Activated CD4-positive, alpha-beta memory T cell treated with anti-CD3 and anti-CD28 coated beads for 36 hours (primary cell): ENCODE measurements around the gene HOXA13. TPM values are rescaled to one million over a fixed set of nuclear protein-coding genes. Genes with fewer than 3 reads are reported as not detected.

ENCODE experiments used
- CTCF ChIA-PET: fragments of 350-600 bp; sonication (Branson Sonifier 250); formaldehyde crosslinking; loops from one replicate; lab custom pipeline; 2021; ENCODE audit warnings: antibody characterized with exemption, inconsistent platforms; lab: Charles Lee
- POLR2A ChIA-PET: fragments of 350-600 bp; sonication (Branson Sonifier 250); formaldehyde crosslinking; loops from one replicate; lab custom pipeline; 2021; ENCODE audit warnings: antibody characterized with exemption; lab: Charles Lee
- DNase-seq: peaks from one replicate; pipeline ENCODE4 v3.0.0-alpha.2; 2020
- H3K27ac Mint-ChIP-seq: one replicate; pipeline ENCODE4 v1.8.0; 2021; ENCODE audit warnings: mixed read lengths
- H3K27me3 Mint-ChIP-seq: one replicate; pipeline ENCODE4 v1.8.0; 2021; ENCODE audit warnings: mixed read lengths
- H3K36me3 Mint-ChIP-seq: one replicate; pipeline ENCODE4 v1.8.0; 2021; ENCODE audit warnings: mixed read lengths
- H3K4me1 Mint-ChIP-seq: one replicate; pipeline ENCODE4 v1.8.0; 2021; ENCODE audit warnings: low read depth, mixed read lengths
- H3K4me3 Mint-ChIP-seq: one replicate; pipeline ENCODE4 v1.8.0; 2021; ENCODE audit warnings: mild to moderate bottlenecking, mixed read lengths
- H3K9me3 Mint-ChIP-seq: one replicate; pipeline ENCODE4 v1.8.0; 2021; ENCODE audit warnings: mixed read lengths
- intact Hi-C: fragments of 100-400 bp; cut with micrococcal nuclease; formaldehyde crosslinking; loops from one replicate; pipeline ENCODE4 v1.15.1; 2023
- total RNA-seq, 2 experiments: library from RNA; stranded (reverse); gene quantifications; one replicate each; pipeline ENCODE4 v1.2.3, GENCODE V29; 2021

Gene HOXA13
- total RNA-seq, 2 experiments from 2014 or later = not detected

DNA sequence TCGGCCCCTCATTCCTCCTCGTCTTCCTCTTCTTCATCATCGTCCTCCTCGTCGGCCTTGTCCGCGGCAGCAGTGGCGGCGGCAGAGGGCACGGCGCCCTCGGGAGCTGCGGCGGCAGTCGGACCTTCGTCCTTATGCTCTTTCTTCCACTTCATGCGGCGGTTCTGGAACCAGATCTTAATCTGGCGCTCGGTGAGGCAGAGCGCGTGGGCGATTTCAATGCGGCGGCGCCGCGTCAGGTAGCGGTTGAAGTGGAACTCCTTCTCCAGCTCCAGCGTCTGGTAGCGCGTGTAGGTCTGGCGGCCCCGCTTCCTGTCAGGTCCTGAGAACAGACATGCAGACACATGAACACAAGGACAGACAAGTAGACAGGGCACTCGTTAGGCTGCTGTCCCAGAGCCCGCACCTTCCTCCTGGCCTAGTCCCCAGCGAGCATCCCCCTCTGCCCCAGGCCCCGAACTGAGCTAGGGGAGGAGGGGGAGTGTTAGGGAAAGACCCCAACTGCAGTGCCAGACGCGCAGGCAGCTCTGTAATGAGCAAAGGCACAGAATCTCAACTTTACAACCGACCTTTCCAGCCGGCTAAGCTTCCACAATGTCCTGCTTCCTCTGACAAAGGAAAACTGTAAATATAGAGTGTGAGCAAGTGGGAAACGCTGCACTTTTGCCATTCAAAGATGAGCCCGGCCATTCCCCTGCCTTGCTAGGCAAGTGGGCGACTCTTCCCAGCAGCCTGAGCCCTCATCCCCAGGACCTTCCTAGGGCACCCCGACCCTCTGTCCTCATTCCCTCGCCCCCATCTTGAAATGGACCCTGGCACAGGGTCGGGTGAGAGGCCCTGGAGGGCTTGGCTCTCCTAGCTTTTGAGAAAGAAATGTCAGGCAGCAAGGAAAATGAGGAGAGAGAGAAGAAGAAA, 44.7 kb downstream of the HOXA13 start:
- intact Hi-C loops = loop anchor here (2.0 to 10.0 kb wide), 3 partner anchors 18 to 860 kb away; partner anchors contain the start of genes HOXA11 and SNX10
- Mint-ChIP-seq H3K4me3 (peak overlapping the region; percentile 43), H3K9me3 (no peaks in the 10 kb centered on the region), H3K36me3 (peaks cover 4% of the 10 kb centered on the region), H3K27me3 (peaks cover 90% of the 10 kb centered on the region), H3K27ac (peak overlapping the region; percentile 33), H3K4me1 (peaks cover 53% of the 10 kb centered on the region)
- DNase-seq = peak; percentile 59
- ChIA-PET POLR2A (no interaction called here), CTCF (interaction anchor here (2.0 kb wide), 1 partner anchor 473 kb away, joined by 5 read pairs; no protein-coding TSS in a partner anchor)

GRCh38 chr7:27154369-27154768, 45.5 kb downstream of the HOXA13 start:
- Mint-ChIP-seq H3K4me3 (peak overlapping the region; percentile 6), H3K27ac (no peak overlapping the region), H3K4me1 (peaks cover 53% of the 10 kb centered on the region), H3K9me3 (no peaks in the 10 kb centered on the region), H3K27me3 (peaks cover 89% of the 10 kb centered on the region), H3K36me3 (peaks cover 4% of the 10 kb centered on the region)
- ChIA-PET CTCF (interaction anchor here (2.0 kb wide), 1 partner anchor 472 kb away, joined by 5 read pairs; no protein-coding TSS in a partner anchor), POLR2A (no interaction called here)
- intact Hi-C loops = loop anchor here (2.0 to 10.0 kb wide), 3 partner anchors 18 to 860 kb away; partner anchors contain the start of genes HOXA11 and SNX10
- DNase-seq = no peak

- Mint-ChIP-seq H3K4me1 (peaks cover 50% of the 10 kb centered on the region), H3K9me3 (no peaks in the 10 kb centered on the region), H3K36me3 (peaks cover 4% of the 10 kb centered on the region), H3K27me3 (peaks cover 85% of the 10 kb centered on the region), H3K4me3 (no peak overlapping the region), H3K27ac (no peak overlapping the region)
- ChIA-PET POLR2A (no interaction called here), CTCF (interaction anchor here (0.7 to 2.0 kb wide), 3 partner anchors 26 to 471 kb away, joined by 3 to 5 read pairs (median 4); no protein-coding TSS in a partner anchor)
- intact Hi-C loops = loop anchor here (5.0 to 10.0 kb wide), 2 partner anchors 34 to 859 kb away; partner anchors contain the start of genes HOXA11 and SNX10
- DNase-seq = no peak
Measured at GRCh38 chr7:27153526-27153925, 46.4 kb downstream of the HOXA13 start.

DNA sequence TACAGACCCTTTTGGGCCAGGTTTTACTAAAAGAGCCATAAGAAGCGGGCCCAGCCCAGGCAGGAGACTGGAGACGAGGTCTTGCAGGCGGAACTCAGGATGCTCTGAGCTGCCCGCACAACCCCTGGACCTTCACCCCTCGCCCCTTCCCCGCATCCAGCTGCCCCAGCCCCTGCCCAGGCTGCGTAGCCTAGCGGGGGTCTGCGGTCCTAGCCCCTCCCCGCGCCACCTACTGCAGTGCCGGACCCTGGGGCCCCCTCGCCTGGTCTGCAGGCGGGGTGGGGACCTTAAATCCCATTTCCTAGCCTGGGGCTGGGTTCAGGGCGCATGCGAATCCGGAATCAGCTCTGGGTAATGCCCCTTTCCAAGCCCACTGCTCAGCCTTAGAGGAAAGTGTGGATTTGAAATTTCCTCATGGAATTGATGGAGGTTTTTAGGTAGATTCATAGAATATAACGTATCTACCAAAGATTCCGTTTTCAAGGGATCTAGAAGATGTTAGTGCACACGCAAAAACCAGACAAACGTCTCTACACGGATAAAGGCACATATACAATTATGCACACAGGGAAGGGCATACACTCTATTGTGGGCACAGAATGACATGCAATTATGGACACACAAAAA, 47.0 kb downstream of the HOXA13 start:
- intact Hi-C loops = loop anchor here (5.0 to 10.0 kb wide), 2 partner anchors 34 to 858 kb away; partner anchors contain the start of genes HOXA11 and SNX10
- Mint-ChIP-seq H3K4me3 (no peak overlapping the region), H3K27me3 (peaks cover 85% of the 10 kb centered on the region), H3K9me3 (no peaks in the 10 kb centered on the region), H3K27ac (no peak overlapping the region), H3K4me1 (peaks cover 53% of the 10 kb centered on the region), H3K36me3 (peaks cover 4% of the 10 kb centered on the region)
- DNase-seq = no peak
- CTCF ChIA-PET = interaction anchor here (1.3 to 5.2 kb wide), 2 partner anchors 11 to 43 kb away, joined by 4 to 72 read pairs; partner anchors contain the start of gene HOXA9
- POLR2A ChIA-PET = no interaction called here

GRCh38 chr7:27151931-27152815, 47.7 kb downstream of the HOXA13 start, which contains the start of gene HOXA3:
Gene HOXA3, minus strand, starts transcription at chr7:27152583. Its CDS starts 41,943 bp downstream, at chr7:27110640.
- Mint-ChIP-seq H3K9me3 (no peaks in the 10 kb centered on the region), H3K36me3 (peaks cover 2% of the 10 kb centered on the region), H3K27me3 (peaks cover 83% of the 10 kb centered on the region), H3K4me3 (peak within 1 kb of the TSS; percentile 52), H3K27ac (no peak within 1 kb of the TSS), H3K4me1 (peaks cover 48% of the 10 kb centered on the region)
- DNase-seq = no peak
- CTCF ChIA-PET = interaction anchor here (1.3 to 5.2 kb wide), 3 partner anchors 11 to 622 kb away, joined by 3 to 72 read pairs (median 7); partner anchors contain the start of gene HOXA9
- POLR2A ChIA-PET = no interaction called here
- intact Hi-C loops = loop anchor here (2.0 to 10.0 kb wide), 3 partner anchors 13 to 857 kb away; partner anchors contain the start of genes HOXA11, HOXA9 and SNX10

GRCh38 chr7:27151341-27151930, 48.5 kb downstream of the HOXA13 start:
- no peak for DNase-seq
- ChIA-PET POLR2A (no interaction called here), CTCF (interaction anchor here (0.9 to 5.2 kb wide), 18 partner anchors 8 to 623 kb away, joined by 3 to 72 read pairs (median 6); partner anchors contain the start of genes HOXA1 and HOXA9)
- Mint-ChIP-seq H3K4me3 (peak overlapping the region; percentile 52), H3K9me3 (no peaks in the 10 kb centered on the region), H3K27me3 (peaks cover 85% of the 10 kb centered on the region), H3K27ac (no peak overlapping the region), H3K4me1 (peaks cover 43% of the 10 kb centered on the region), H3K36me3 (peaks cover 2% of the 10 kb centered on the region)
- intact Hi-C loops = loop anchor here (2.0 to 10.0 kb wide), 3 partner anchors 13 to 857 kb away; partner anchors contain the start of genes HOXA11, HOXA9 and SNX10

- intact Hi-C loops = loop anchor here (2.0 to 10.0 kb wide), 3 partner anchors 14 to 856 kb away; partner anchors contain the start of genes HOXA11, HOXA9 and SNX10
- peak; percentile 76 for DNase-seq
- Mint-ChIP-seq H3K27me3 (peaks cover 86% of the 10 kb centered on the region), H3K36me3 (peaks cover 2% of the 10 kb centered on the region), H3K27ac (no peak overlapping the region), H3K9me3 (no peaks in the 10 kb centered on the region), H3K4me1 (peaks cover 38% of the 10 kb centered on the region), H3K4me3 (peak overlapping the region; percentile 52)
- POLR2A ChIA-PET = interaction anchor here (1.2 to 2.2 kb wide), 2 partner anchors 52 to 57 kb away, joined by 4 read pairs; no protein-coding TSS in a partner anchor
- CTCF ChIA-PET = interaction anchor here (0.6 to 5.2 kb wide), 21 partner anchors 9 to 1894 kb away, joined by 3 to 72 read pairs (median 6); partner anchors contain the start of genes EVX1, HOXA1 and HOXA9
Measured at GRCh38 chr7:27150568-27151340, 49.1 kb downstream of the HOXA13 start.

GRCh38 chr7:27149842-27150567, 49.9 kb downstream of the HOXA13 start:
- no peak overlapping the region for H3K4me3 Mint-ChIP-seq
- peaks cover 31% of the 10 kb centered on the region for H3K4me1 Mint-ChIP-seq
- no peak for DNase-seq
- no peak overlapping the region for H3K27ac Mint-ChIP-seq
- peaks cover 2% of the 10 kb centered on the region for H3K36me3 Mint-ChIP-seq
- POLR2A ChIA-PET = interaction anchor here (1.2 to 2.2 kb wide), 2 partner anchors 52 to 56 kb away, joined by 4 read pairs; no protein-coding TSS in a partner anchor
- no peaks in the 10 kb centered on the region for H3K9me3 Mint-ChIP-seq
- intact Hi-C loops = loop anchor here (2.0 to 10.0 kb wide), 3 partner anchors 15 to 855 kb away; partner anchors contain the start of genes HOXA11, HOXA9 and SNX10
- CTCF ChIA-PET = interaction anchor here (0.6 to 5.2 kb wide), 21 partner anchors 9 to 1894 kb away, joined by 3 to 72 read pairs (median 6); partner anchors contain the start of genes EVX1, HOXA1 and HOXA9
- H3K27me3 Mint-ChIP-seq = peaks cover 84% of the 10 kb centered on the region
